Subcutaneous preadipocyte (primary cell): ENCODE data around the gene OR2T1. TPM values are rescaled to one million over a fixed set of nuclear protein-coding genes. Genes with fewer than 3 reads are reported as not detected.

Experiments
- total RNA-seq: library from RNA; depleted of rRNA; stranded (reverse); fragments of >200 nt; gene quantifications from 2 replicates; pipeline ENCODE4 v1.2.3, GENCODE V29; 2012

OR2T1 gene, protein sequence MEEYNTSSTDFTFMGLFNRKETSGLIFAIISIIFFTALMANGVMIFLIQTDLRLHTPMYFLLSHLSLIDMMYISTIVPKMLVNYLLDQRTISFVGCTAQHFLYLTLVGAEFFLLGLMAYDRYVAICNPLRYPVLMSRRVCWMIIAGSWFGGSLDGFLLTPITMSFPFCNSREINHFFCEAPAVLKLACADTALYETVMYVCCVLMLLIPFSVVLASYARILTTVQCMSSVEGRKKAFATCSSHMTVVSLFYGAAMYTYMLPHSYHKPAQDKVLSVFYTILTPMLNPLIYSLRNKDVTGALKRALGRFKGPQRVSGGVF
- not detected in 2 replicates for total RNA-seq

DNA sequence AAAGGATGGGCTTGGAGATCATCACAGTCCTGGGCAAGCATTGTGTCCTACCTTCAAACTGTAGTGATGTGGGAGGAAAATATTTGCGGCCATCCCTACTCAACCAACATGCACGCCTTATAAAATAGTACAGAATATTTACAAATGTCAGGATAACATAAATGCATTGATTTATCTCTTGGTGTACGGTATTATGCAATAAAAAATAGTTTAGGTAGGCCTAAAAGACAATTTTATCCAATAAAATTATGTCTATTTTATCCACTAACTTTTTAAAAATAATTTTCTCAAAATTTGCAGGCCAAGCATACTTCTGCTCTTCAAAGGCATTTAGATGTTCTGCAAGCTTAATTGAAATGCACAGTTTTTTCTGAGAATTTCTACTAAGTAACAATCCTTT, at the start of gene OR2T1:
TSS of gene OR2T1 (plus strand) at position 301 of the 400 bp plus-strand sequence. CDS start 3,100 bp downstream, outside the sequence.

DNA sequence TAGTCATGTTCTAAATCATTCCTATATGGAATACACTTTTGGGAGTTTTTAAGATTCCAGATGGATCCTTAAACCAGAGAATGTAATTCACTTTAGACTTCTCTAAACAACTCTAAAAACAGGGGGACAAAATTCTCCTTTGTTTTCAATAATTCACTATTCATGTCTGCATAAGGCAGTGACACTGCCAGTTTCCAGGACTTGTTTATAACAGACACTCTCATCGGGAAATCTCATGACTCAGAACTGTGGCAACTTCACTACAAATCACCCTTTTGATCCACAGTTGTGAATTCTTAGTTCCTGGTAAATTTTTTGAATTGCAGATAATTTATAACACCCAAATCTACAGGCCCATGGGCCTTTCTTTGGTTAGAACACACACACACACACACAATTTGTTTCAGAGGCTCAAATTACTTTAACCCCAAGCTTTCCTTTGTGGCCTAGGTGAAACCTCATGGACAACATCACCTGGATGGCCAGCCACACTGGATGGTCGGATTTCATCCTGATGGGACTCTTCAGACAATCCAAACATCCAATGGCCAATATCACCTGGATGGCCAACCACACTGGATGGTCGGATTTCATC, 41.6 kb upstream of the OR2T1 start, which contains the start of gene OR2T4:
TSS of gene OR2T4 (plus strand) at position 545 of the 595 bp plus-strand sequence. CDS start at position 545, 0 bp downstream.

DNA sequence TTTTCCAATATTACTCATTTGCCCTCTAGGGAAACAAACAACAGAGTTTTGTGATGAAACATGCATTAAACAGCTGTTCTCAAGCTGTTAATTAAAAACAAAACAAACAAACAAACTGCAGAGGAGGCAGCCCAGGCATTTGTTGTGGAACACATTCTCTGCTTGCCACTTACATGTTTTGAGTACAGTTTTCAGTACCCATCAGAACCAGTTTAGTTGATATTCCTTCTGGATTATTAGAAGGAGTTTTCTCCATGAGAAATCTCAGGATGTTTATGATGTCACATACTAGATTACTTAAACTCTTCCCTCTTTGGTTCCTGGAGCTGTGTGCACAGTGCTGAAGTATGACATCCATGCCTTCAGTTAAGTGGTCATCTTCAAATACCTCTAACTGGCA, 27.4 kb upstream of the OR2T1 start, which contains the start of gene OR2T6:
TSS of gene OR2T6 (plus strand) at position 301 of the 400 bp plus-strand sequence. CDS start 11,863 bp downstream, outside the sequence.

DNA sequence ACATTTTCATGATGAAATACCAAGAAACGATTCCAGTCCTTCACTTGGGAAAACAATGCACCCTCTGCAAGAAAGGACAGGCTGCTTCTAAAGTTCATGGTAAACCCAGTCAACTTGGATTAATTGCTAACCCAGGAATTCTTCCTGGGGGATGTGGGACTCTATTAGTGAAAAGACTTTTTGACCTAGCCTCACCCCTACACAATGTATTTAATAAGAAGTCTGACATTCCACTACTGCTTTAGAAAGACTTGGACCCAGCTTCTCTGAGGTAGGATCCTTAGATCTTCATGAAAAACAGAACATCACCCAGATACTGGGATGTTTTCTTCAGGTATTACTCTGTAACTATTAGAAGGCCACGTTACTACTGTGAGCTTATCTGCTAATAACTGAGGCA, 42.6 kb downstream of the OR2T1 start, which contains the start of gene OR2T2:
TSS of gene OR2T2 (plus strand) at position 239 of the 400 bp plus-strand sequence. CDS start 7,161 bp downstream, outside the sequence.

Other genes with a start within 250 kb of the OR2T1 start
- not detected in 2 replicates for gene OR2M2, start 228.2 kb upstream of the OR2T1 start, total RNA-seq
- gene OR2M3, start 205.8 kb upstream of the OR2T1 start, total RNA-seq, result not detected in 2 replicates
- gene OR2M4, start 171.6 kb upstream of the OR2T1 start, total RNA-seq, result not detected in 2 replicates
- gene OR2T33, start 125.1 kb upstream of the OR2T1 start, total RNA-seq, result not detected in 2 replicates
- gene OR2T12, start 99.6 kb upstream of the OR2T1 start, total RNA-seq, result not detected in 2 replicates
- not detected in 2 replicates for gene OR2M7, start 78.5 kb upstream of the OR2T1 start, total RNA-seq
- gene OR14C36, start 54.3 kb upstream of the OR2T1 start, total RNA-seq, result not detected in 2 replicates
- gene OR2T4, start 41.4 kb upstream of the OR2T1 start, total RNA-seq, result not detected in 2 replicates
- gene OR2T6, start 27.3 kb upstream of the OR2T1 start, total RNA-seq, result not detected in 2 replicates
- not detected in 2 replicates for gene OR2T2, start 42.6 kb downstream of the OR2T1 start, total RNA-seq
- not detected in 2 replicates for gene OR2T3, start 70.3 kb downstream of the OR2T1 start, total RNA-seq
- not detected in 2 replicates for gene OR2T5, start 85.5 kb downstream of the OR2T1 start, total RNA-seq
- not detected in 2 replicates for gene OR2G6, start 105.0 kb downstream of the OR2T1 start, total RNA-seq
- not detected in 2 replicates for gene OR2T29, start 159.7 kb downstream of the OR2T1 start, total RNA-seq
- gene OR2T34, start 171.7 kb downstream of the OR2T1 start, total RNA-seq, result not detected in 2 replicates
- gene OR2T10, start 194.7 kb downstream of the OR2T1 start, total RNA-seq, result not detected in 2 replicates
- gene OR2T11, start 232.0 kb downstream of the OR2T1 start, total RNA-seq, result not detected in 2 replicates
- not detected in 2 replicates for gene OR2T35, start 242.2 kb downstream of the OR2T1 start, total RNA-seq